ENCODE measurements around the gene SLC1A4. TPM values are rescaled to one million over a fixed set of nuclear protein-coding genes. Genes with fewer than 3 reads are reported as not detected.

Gene SLC1A4
- polyA plus RNA-seq, 1 donor from 2014 or later, result 33.8 TPM

DNA sequence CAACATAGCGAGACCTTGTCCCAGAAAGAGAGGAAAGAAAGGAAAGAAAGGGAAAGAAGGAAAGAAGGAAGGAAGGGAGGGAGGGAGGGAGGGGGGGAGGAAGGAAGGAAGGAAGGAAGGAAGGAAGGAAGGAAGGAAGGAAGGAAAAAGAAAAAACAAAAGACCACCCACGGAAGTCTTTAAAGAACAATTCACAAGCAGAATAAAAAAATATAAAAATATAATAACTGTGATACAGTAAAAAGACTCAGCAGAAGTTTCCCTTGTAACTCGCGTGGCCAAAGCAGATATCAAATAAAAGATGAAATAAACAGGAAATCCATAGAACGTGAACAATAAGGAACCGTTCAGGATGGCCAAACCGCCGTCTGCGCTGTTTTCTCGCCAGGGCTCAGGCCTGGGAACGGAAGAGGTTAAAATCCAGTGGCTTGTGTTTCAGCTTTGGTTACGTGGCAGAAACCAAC lies 1.2 kb upstream of the SLC1A4 start:
- peak overlapping the region; percentile 93 for H2AFZ ChIP-seq (ENCODE audit: low read depth, low read length)
- H3K4me3 ChIP-seq (ENCODE audit: low read length), result peak overlapping the region; percentile 96
- no peaks in the 10 kb centered on the region for H3K9me3 ChIP-seq (ENCODE audit: low read length)
- no peaks in the 10 kb centered on the region for H3F3A ChIP-seq (ENCODE audit: insufficient read depth, low read length, poor library complexity, severe bottlenecking)
- TF ChIP-seq POLR2AphosphoS5 (IDR thresholded peaks at IDR 0.05) (no peak), MXI1 (conservative IDR thresholded peaks at IDR 0.05; ENCODE audit: poor library complexity, severe bottlenecking) (no peak), EP300 (conservative IDR thresholded peaks at IDR 0.05; ENCODE audit: poor library complexity, severe bottlenecking) (no peak), EZH2 (IDR thresholded peaks at IDR 0.05; ENCODE audit: borderline replicate concordance, insufficient read depth, low read length, poor library complexity, severe bottlenecking) (no peak), TAF1 (IDR thresholded peaks at IDR 0.05; ENCODE audit: low read depth) (no peak)
- peak overlapping the region; percentile 95 for H3K27ac ChIP-seq (ENCODE audit: low read length)
- H3K4me2 ChIP-seq (ENCODE audit: low read length), result peak overlapping the region; percentile 99
- no peaks in the 10 kb centered on the region for H3K9me2 ChIP-seq (ENCODE audit: insufficient read depth, low read length)
- H3K79me2 ChIP-seq (replicated peaks; ENCODE audit: insufficient read depth, low read length), result peaks cover 20% of the 10 kb centered on the region
- H3K36me3 ChIP-seq (ENCODE audit: insufficient read depth, low read length), result no peaks in the 10 kb centered on the region
- H3K9ac ChIP-seq (ENCODE audit: low read length), result peak overlapping the region; percentile 97
- no peaks in the 10 kb centered on the region for H3K27me3 ChIP-seq (ENCODE audit: insufficient read depth, low read depth, low read length)
- H4K20me1 ChIP-seq (ENCODE audit: insufficient read depth), result no peaks in the 10 kb centered on the region

DNA sequence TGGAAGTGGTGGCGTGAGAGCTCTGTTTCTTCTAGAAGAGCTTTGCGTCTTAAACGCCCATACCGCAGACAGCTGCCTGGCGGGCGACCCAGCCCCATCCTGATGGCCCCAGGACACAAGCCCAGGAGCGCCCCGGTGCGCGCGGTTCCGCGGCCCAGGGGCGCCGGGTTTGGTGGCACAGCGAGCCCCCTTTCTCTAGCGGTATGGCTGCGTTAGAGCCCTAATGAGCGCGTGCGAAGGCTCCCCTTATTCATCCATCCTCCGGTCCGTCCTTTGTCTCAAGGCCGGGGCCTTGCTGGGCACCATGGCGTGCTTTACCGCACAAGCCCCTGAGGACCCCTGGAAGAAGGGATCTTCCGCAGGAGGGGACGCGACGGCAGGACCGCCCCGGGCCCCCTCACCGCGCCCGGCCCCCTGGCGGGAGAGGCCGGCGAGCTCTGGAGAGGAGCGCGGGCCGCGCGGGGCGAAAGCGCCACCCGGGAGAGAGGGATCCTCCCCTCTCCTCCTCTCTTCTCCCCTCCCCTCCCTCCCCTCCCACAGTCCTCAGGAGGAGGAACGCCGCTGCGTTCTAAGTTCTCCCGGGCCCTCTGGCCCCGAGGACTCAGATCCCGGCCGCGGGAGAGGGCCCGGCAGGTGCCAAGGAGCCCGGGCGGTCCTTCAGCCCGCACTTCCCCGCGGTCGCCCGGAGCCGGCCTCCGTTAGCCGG lies 626 bp upstream of the SLC1A4 start:
- no peaks in the 10 kb centered on the region for H4K20me1 ChIP-seq (ENCODE audit: insufficient read depth)
- TF ChIP-seq EZH2 (IDR thresholded peaks at IDR 0.05; ENCODE audit: borderline replicate concordance, insufficient read depth, low read length, poor library complexity, severe bottlenecking), result no peak
- TF ChIP-seq, protein P1, sequence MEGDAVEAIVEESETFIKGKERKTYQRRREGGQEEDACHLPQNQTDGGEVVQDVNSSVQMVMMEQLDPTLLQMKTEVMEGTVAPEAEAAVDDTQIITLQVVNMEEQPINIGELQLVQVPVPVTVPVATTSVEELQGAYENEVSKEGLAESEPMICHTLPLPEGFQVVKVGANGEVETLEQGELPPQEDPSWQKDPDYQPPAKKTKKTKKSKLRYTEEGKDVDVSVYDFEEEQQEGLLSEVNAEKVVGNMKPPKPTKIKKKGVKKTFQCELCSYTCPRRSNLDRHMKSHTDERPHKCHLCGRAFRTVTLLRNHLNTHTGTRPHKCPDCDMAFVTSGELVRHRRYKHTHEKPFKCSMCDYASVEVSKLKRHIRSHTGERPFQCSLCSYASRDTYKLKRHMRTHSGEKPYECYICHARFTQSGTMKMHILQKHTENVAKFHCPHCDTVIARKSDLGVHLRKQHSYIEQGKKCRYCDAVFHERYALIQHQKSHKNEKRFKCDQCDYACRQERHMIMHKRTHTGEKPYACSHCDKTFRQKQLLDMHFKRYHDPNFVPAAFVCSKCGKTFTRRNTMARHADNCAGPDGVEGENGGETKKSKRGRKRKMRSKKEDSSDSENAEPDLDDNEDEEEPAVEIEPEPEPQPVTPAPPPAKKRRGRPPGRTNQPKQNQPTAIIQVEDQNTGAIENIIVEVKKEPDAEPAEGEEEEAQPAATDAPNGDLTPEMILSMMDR (IDR thresholded peaks at IDR 0.05; ENCODE audit: poor library complexity, severe bottlenecking), result peak; percentile 41
- TF ChIP-seq, protein P2, sequence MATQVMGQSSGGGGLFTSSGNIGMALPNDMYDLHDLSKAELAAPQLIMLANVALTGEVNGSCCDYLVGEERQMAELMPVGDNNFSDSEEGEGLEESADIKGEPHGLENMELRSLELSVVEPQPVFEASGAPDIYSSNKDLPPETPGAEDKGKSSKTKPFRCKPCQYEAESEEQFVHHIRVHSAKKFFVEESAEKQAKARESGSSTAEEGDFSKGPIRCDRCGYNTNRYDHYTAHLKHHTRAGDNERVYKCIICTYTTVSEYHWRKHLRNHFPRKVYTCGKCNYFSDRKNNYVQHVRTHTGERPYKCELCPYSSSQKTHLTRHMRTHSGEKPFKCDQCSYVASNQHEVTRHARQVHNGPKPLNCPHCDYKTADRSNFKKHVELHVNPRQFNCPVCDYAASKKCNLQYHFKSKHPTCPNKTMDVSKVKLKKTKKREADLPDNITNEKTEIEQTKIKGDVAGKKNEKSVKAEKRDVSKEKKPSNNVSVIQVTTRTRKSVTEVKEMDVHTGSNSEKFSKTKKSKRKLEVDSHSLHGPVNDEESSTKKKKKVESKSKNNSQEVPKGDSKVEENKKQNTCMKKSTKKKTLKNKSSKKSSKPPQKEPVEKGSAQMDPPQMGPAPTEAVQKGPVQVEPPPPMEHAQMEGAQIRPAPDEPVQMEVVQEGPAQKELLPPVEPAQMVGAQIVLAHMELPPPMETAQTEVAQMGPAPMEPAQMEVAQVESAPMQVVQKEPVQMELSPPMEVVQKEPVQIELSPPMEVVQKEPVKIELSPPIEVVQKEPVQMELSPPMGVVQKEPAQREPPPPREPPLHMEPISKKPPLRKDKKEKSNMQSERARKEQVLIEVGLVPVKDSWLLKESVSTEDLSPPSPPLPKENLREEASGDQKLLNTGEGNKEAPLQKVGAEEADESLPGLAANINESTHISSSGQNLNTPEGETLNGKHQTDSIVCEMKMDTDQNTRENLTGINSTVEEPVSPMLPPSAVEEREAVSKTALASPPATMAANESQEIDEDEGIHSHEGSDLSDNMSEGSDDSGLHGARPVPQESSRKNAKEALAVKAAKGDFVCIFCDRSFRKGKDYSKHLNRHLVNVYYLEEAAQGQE (IDR thresholded peaks at IDR 0.05; ENCODE audit: borderline replicate concordance), result peak; percentile 69
- no peak for TF ChIP-seq EP300 (conservative IDR thresholded peaks at IDR 0.05; ENCODE audit: poor library complexity, severe bottlenecking)
- TF ChIP-seq POLR2AphosphoS5 (IDR thresholded peaks at IDR 0.05), result peak; percentile 60
- TF ChIP-seq MXI1 (conservative IDR thresholded peaks at IDR 0.05; ENCODE audit: poor library complexity, severe bottlenecking), result peak; percentile 29
- no peak for TF ChIP-seq RAD21 (conservative IDR thresholded peaks at IDR 0.05)
- peak; percentile 28 for TF ChIP-seq SMC3 (conservative IDR thresholded peaks at IDR 0.05; ENCODE audit: poor library complexity)
- TF ChIP-seq TAF1 (IDR thresholded peaks at IDR 0.05; ENCODE audit: low read depth), result peak; percentile 55
- H3K4me3 ChIP-seq (ENCODE audit: low read length), result peak overlapping the region; percentile 96
- H3K9ac ChIP-seq (ENCODE audit: low read length), result peak overlapping the region; percentile 97
- no peaks in the 10 kb centered on the region for H3F3A ChIP-seq (ENCODE audit: insufficient read depth, low read length, poor library complexity, severe bottlenecking)
- H3K27ac ChIP-seq (ENCODE audit: low read length), result peak overlapping the region; percentile 95
- peaks cover 20% of the 10 kb centered on the region for H3K79me2 ChIP-seq (replicated peaks; ENCODE audit: insufficient read depth, low read length)
- H2AFZ ChIP-seq (ENCODE audit: low read depth, low read length), result peak overlapping the region; percentile 93
- H3K36me3 ChIP-seq (ENCODE audit: insufficient read depth, low read length), result no peaks in the 10 kb centered on the region
- H3K27me3 ChIP-seq (ENCODE audit: insufficient read depth, low read depth, low read length), result no peaks in the 10 kb centered on the region
- H3K9me2 ChIP-seq (ENCODE audit: insufficient read depth, low read length), result no peaks in the 10 kb centered on the region
- peak overlapping the region; percentile 99 for H3K4me2 ChIP-seq (ENCODE audit: low read length)
- no peaks in the 10 kb centered on the region for H3K9me3 ChIP-seq (ENCODE audit: low read length)

Data from neural cell (in vitro differentiated cells).